HG03175 (cell line): ENCODE data around the gene DHRS3.
A peak's percentile ranks its signal among the peaks of the same experiment; 100 is the strongest.

Experiments
- ATAC-seq: cut with Tn5 transposase; IDR thresholded peaks from one replicate; pipeline ENCODE4 v1.9.1; 2021; ENCODE audit warnings: mild to moderate bottlenecking, moderate library complexity; ENCODE audit not compliant: unreplicated experiment

Gene DHRS3

GRCh38 chr1:12600335-12600734, 17.7 kb downstream of the DHRS3 start:
- ATAC-seq, result no peak

- no peak for ATAC-seq
Observed at GRCh38 chr1:12599657-12600056, 18.4 kb downstream of the DHRS3 start.

DNA sequence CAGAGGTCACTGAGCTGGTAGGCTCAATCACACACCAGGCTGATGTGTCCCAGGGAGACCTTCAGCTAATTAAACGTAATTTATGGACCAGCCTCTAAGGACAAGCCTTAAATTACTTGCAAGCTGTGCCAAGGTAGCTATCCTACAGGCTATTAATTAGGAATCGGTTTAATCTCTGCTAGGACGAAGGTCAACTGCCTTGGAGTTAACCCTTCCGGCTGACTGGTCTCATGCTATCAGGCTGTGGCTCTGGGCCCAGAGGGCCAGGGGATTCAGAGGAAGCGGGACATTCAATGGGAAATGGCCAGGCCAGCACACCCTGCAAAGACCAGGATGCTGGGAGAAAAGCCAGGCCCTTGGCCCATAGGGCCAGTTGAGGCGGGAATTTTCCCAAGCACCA, 19.0 kb downstream of the DHRS3 start:
- ATAC-seq, result no peak

DNA sequence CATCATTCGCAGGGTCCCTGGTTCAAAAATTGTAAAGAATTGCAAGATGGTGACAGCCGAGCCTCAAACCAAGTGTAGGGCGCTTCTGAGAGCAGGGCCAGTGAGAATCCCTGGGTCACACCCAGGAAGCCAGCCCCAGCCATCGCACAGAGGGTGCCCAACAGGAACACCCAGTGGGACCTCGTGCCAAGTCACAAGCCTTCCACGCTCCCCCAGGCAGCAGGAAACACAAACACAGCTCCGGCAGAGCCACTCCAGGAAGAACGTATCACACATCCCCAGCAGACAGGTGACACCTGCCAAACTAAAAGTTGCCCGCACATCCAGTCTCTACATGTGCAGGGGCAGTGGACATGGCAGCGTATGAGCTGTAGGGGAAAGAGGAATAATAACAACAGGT, 20.2 kb downstream of the DHRS3 start:
- no peak for ATAC-seq

- ATAC-seq, result peak; percentile 88
Observed at GRCh38 chr1:12596007-12596821, 21.8 kb downstream of the DHRS3 start.

DNA sequence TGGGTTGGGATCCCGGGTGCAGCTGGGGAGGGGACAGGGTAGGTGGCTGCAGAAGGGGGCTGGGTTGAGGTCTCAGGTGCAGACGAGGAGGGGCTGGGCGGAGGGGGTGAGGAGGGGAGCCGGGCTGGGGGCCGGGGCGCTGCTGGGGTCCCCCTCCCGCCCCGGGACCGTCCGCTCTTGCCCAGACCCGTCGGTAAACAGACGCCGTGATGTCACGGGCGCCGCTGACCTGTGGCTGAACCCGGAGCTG, 22.3 kb downstream of the DHRS3 start:
- no peak for ATAC-seq

- no peak for ATAC-seq
Observed at GRCh38 chr1:12594966-12595756, 22.8 kb downstream of the DHRS3 start.

GRCh38 chr1:12594490-12594889, 23.5 kb downstream of the DHRS3 start:
- no peak for ATAC-seq

GRCh38 chr1:12593621-12594066, 24.4 kb downstream of the DHRS3 start:
- ATAC-seq, result no peak

DNA sequence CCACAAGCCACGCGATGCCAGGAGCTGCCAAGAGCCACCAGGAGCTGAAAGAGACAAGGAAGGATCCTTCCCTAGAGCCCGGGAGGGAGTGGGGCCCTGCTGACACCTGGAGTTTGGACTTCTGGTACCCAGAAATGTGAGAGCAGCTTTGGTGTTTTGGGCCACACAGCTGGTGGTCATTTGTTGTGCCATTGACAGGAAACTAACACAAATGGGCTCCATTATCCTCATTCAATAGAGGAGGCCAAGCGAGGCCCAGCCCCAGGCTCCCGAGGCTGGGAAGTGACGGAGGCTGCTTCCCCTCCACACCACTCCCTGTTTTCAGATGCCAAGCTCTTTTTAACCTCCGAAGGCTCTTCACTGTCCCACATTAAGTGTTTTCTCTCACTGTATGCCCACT, 25.5 kb downstream of the DHRS3 start:
- no peak for ATAC-seq

GRCh38 chr1:12591267-12591938, 26.6 kb downstream of the DHRS3 start:
- no peak for ATAC-seq

DNA sequence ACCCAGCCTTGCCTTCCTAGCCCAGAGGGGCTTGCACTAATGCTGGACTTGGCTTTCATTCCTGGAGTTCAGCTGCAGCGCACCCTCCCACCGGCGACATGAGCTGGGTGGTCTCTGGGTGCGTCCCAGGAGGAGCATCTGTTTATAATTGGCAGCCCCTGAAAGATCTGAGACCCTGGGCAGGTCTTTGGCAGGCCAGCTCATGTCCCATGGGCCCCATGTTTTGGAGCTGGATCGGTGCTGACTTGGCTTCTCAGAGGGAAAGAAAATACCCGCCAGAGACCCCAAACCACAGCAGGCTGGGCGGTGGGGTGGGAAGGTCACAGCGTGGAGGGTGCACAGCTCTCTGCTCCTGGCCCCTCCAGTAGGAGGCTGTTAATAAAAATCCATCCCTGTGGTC, 29.3 kb downstream of the DHRS3 start:
- ATAC-seq, result no peak

- no peak for ATAC-seq
Observed at GRCh38 chr1:12587981-12588640, 29.9 kb downstream of the DHRS3 start.

DNA sequence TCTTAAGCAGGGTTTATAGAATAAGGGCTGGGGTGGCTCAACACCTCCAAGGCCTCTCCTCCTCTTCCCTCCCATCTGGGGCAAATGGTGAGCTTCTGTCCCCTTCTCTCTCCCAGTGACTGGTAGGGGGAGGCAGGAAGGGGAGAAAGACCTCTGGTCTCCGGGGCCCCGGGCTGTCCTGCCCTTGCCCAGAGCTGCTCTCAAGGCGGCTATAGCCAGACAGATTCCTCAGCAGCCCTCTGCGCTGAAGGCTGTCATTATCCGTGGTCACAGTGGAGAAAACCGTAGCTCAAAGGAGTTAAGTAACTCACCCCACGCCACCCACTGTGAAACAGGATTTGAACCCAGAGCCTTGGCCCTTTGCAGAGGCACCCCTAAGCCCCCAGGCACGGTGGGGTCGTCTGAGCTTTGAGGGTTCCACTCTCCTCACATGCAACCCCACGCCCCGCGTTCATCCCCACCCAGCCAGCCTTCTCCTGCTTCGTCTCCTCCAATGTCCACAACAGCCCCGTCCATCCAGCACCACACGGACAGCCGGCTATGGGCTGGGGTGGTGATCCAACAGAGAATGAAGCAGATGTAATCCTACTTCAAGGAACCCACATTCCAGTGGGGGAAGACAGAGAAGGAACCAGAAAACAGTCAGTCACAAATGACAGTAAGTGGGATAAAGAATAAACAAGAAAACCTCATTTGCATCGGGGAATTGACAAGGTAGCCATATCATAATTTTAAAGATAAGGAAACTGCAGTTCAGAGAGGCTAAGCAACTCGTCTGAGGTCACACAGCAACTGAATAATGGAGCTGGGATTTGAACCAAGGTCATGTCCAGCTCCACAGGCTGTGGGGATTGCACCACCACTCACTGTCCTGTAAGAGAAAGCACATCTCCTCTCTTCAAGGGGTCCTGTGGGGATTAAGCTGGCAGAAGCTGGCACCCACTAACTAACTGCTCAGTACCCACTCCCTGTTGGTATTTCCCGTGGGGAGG, 31.8 kb downstream of the DHRS3 start:
- ATAC-seq, result no peak

GRCh38 chr1:12585536-12585935, 32.5 kb downstream of the DHRS3 start:
- no peak for ATAC-seq

DNA sequence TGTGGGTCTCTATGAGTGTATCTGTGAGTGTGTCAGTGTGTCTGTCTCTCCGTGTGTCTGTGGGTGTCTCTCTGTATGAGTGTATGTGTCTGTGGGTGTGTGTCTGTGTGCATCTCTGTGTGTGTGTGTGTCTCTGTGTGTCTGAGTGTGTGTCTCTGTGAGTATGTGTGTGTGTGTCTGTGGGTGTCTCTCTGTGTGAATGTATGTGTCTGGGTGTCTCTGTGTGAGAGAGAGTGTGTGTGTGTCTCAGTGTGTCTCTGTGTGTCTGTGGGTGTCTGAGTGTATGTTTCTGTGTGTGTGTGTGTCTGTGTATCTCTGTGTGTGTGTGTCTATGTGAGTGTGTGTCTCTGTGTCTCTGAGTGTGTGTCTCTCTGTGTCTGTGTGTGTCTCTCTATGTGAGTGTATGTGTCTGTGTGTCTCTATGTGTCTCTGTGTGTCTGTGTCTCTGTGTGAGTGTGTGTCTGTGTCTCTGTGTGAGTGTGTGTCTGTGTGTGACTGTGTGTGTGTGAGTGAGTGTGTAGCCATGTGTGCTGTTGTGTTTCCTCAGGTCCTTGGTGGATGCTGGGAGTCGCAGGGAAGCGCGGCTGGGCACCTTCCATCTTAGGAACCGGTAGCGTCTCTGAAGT, 33.0 kb downstream of the DHRS3 start:
- no peak for ATAC-seq

GRCh38 chr1:12583484-12583883, 34.5 kb downstream of the DHRS3 start:
- no peak for ATAC-seq

GRCh38 chr1:12582649-12583048, 35.4 kb downstream of the DHRS3 start:
- no peak for ATAC-seq

- ATAC-seq, result no peak
Observed at GRCh38 chr1:12581179-12581578, 36.8 kb downstream of the DHRS3 start.
